ENCODE measurements around the gene SRSF4. TPM values are rescaled to one million over a fixed set of nuclear protein-coding genes. Genes with fewer than 3 reads are reported as not detected.

SRSF4 gene
- total and polyA plus RNA-seq, 9 of the 15 experiments (the other 6 are each of a cell fraction or from before 2014, with no cell fraction given) = 15.9 to 132 (median 82.0) TPM

DNA sequence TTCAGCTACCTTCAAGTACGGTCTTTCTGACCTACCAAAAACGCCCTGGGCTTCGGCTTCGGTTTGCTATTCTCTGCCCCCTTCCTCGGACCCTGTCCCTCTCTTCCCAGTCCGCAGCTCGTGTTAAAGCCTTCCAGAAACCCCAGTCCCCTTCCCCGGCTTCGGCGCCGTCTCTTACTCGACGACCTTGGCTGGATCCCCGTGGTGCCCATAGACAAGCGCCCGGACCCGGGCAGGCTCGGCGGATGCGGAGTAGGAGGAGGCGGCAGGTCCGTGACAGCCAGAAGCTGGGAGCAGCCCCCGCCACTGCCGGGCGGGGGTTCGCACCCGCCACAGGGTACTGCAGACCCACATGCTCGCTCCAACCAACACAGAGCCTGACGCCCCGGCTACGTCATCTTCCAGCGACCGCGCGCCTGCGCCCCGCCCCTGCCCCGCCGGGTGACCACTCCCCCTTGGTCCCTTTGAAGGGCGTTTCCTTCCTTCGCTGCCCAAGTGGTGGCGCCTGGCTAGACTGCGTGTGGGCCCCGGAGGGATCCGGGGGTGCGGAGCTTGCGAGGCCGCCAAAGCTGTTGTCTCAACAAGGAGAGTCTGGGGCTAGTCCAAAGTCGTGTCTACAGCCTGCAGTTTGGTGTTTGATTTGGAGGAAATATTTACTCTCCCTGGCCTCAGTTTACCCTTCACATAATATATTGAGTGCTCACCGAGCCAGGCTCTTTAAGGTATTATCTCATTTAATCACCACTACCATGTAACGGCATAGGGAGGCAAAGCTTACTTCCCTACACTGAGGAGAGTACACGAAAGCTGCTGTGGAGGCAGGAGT lies 49.1 kb upstream of the SRSF4 start, which contains the start of gene MECR (continued):
- no peak for TF ChIP-seq CREB5 (CRISPR knock-in tag; IDR thresholded peaks at IDR 0.05)
- TF ChIP-seq HSF4 (CRISPR knock-in tag; IDR thresholded peaks at IDR 0.05; ENCODE audit: borderline replicate concordance) = no peak
- TF ChIP-seq RBBP5 (IDR thresholded peaks at IDR 0.05; ENCODE audit: borderline replicate concordance, insufficient read depth, low read length, poor library complexity, severe bottlenecking) = peak; percentile 96
- TF ChIP-seq NRF1 (conservative IDR thresholded peaks at IDR 0.05 in 1 of 2, IDR thresholded peaks at IDR 0.05 in 1 of 2) = peak; percentile 93 to 94
- no peak for TF ChIP-seq NR4A1 (CRISPR knock-in tag; IDR thresholded peaks at IDR 0.05)
- TF ChIP-seq NR4A1 (tag; IDR thresholded peaks at IDR 0.05) = 0 out of 2 replicates have a peak, but pooled peaks have one; percentile 27
- TF ChIP-seq SUPT5H (IDR thresholded peaks at IDR 0.05) = peak; percentile 85
- peak; percentile 33 for TF ChIP-seq GATAD2A (IDR thresholded peaks at IDR 0.05)
- no peak for TF ChIP-seq ZNF3 (CRISPR knock-in tag; IDR thresholded peaks at IDR 0.05)
- TF ChIP-seq, protein P1, sequence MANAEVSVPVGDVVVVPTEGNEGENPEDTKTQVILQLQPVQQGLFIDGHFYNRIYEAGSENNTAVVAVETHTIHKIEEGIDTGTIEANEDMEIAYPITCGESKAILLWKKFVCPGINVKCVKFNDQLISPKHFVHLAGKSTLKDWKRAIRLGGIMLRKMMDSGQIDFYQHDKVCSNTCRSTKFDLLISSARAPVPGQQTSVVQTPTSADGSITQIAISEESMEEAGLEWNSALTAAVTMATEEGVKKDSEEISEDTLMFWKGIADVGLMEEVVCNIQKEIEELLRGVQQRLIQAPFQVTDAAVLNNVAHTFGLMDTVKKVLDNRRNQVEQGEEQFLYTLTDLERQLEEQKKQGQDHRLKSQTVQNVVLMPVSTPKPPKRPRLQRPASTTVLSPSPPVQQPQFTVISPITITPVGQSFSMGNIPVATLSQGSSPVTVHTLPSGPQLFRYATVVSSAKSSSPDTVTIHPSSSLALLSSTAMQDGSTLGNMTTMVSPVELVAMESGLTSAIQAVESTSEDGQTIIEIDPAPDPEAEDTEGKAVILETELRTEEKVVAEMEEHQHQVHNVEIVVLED (CRISPR knock-in tag; IDR thresholded peaks at IDR 0.05) = peak; percentile 40
- TF ChIP-seq E2F8 (IDR thresholded peaks at IDR 0.05; ENCODE audit: low read depth, partially characterized antibody) = peak; percentile 48
- no peak for TF ChIP-seq CC2D1A (IDR thresholded peaks at IDR 0.05)
- TF ChIP-seq ZNF24 (IDR thresholded peaks at IDR 0.05) = peak; percentile 5; the same call in 1 of the 2 replicates

All from K562 (cell line).